Right lobe of liver (tissue), 4 donors: Measurements from ENCODE around the gene ALG1.
"Not testable (repeated sequence)": the region's sequence is repeated elsewhere in the genome, so short reads cannot be mapped to it uniquely, and the experiment has no call there.

Experiments
- CTCF ChIP-seq, 4 donors: fragments of 200-600 bp in 3 of 4; fragments of 450-650 bp in 1 of 4; IDR thresholded peaks; one replicate each; pipeline versions ENCODE4 v1.5.1 to v1.8.0; 2016 to 2022; ENCODE audit warnings: antibody characterized with exemption in 4 of 4, mild to moderate bottlenecking in 2 of 4
- POLR2A ChIP-seq: fragments of 450-650 bp; IDR thresholded peaks from one replicate; pipeline ENCODE4 v1.6.1; 2017; ENCODE audit warnings: antibody characterized with exemption, mild to moderate bottlenecking
- donor health status: DM: no; HTN: no; CAD: no.
- donor health status: DM: no; HTN: no; CAD: no.
- donor health status: DM: no; HTN: yes; CAD: no.

- TF ChIP-seq CTCF (IDR thresholded peaks at IDR 0.05); POLR2A: not testable (repeated sequence)
Measured at GRCh38 chr16:5080461-5080860, 8.8 kb downstream of the ALG1 start.
